Upper lobe of left lung (tissue), 4 donors: Measurements from ENCODE around the gene ZNF527.

ENCODE experiments used
- EP300 ChIP-seq, 4 donors: sonication (generic); formaldehyde crosslinking; IDR thresholded peaks; one replicate each; pipeline ENCODE4 v1.5.1; 2017; ENCODE audit warnings: antibody characterized with exemption in 4 of 4, control low read depth in 2 of 4
- POLR2AphosphoS5 ChIP-seq, 2 donors: sonication (generic); formaldehyde crosslinking; IDR thresholded peaks; one replicate each; pipeline ENCODE4 v1.5.1; 2017; ENCODE audit warnings: antibody characterized with exemption in 2 of 2

DNA sequence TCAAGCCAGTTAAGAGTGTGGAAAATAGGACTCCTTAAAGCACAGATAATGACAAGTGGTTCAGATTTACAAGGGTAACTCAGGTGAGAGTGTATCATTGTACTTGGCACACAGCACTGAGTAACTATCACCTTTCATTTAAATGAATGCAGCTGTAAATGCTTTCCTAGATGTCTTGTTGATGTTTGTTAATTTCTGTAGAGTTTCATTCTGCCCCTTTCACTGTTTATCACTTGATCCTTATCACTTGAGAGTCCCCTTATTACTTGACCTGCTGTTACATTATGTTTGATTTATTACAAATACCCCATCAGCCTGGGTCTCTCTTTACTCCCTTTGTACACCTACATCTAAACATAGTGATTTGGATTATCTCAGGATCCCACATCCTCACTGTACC is 38.1 kb upstream of the ZNF527 start:
- TF ChIP-seq EP300 (IDR thresholded peaks at IDR 0.05) (no peak), POLR2AphosphoS5 (IDR thresholded peaks at IDR 0.05) (no peak)
